HEK293T (cell line): ENCODE measurements around the gene RASGEF1B.

Experiments
- BHLHE40 ChIP-seq: fragments of 450-650 bp; IDR thresholded peaks from 2 replicates; pipeline ENCODE4 v1.6.1; 2016; ENCODE audit warnings: mild to moderate bottlenecking, moderate library complexity, borderline replicate concordance
- ELF4 ChIP-seq: fragments of 450-650 bp; IDR thresholded peaks from 2 replicates; pipeline ENCODE4 v1.6.1; 2017; ENCODE audit warnings: antibody characterized with exemption
- FOXA1 ChIP-seq: fragments of 450-650 bp; IDR thresholded peaks from 2 replicates; pipeline ENCODE4 v1.6.1; 2016; ENCODE audit warnings: mild to moderate bottlenecking
- FOXK2 ChIP-seq: fragments of 450-650 bp; IDR thresholded peaks from 2 replicates; pipeline ENCODE4 v1.6.1; 2016; ENCODE audit warnings: mild to moderate bottlenecking
- FOXM1 ChIP-seq: fragments of 450-650 bp; IDR thresholded peaks from 2 replicates; pipeline ENCODE4 v1.6.1; 2017; ENCODE audit warnings: mild to moderate bottlenecking, borderline replicate concordance
- HDGF ChIP-seq: fragments of 450-650 bp; IDR thresholded peaks from 2 replicates; pipeline ENCODE4 v1.6.1; 2017; ENCODE audit warnings: antibody characterized with exemption, borderline replicate concordance
- L3MBTL2 ChIP-seq: fragments of 450-650 bp; conservative IDR thresholded peaks from 2 replicates; pipeline ENCODE4 v1.6.1; 2016; ENCODE audit warnings: mild to moderate bottlenecking
- LEF1 ChIP-seq: fragments of 450-650 bp; IDR thresholded peaks from 2 replicates; pipeline ENCODE4 v1.6.1; 2017; ENCODE audit warnings: mild to moderate bottlenecking, borderline replicate concordance
- NFRKB ChIP-seq: fragments of 450-650 bp; IDR thresholded peaks from 2 replicates; pipeline ENCODE4 v1.6.1; 2016; ENCODE audit warnings: mild to moderate bottlenecking, moderate library complexity
- PKNOX1 ChIP-seq: fragments of 450-650 bp; IDR thresholded peaks from 2 replicates; pipeline ENCODE4 v1.6.1; 2016
- SP1 ChIP-seq: fragments of 450-650 bp; IDR thresholded peaks from 2 replicates; pipeline ENCODE4 v1.6.1; 2017

DNA sequence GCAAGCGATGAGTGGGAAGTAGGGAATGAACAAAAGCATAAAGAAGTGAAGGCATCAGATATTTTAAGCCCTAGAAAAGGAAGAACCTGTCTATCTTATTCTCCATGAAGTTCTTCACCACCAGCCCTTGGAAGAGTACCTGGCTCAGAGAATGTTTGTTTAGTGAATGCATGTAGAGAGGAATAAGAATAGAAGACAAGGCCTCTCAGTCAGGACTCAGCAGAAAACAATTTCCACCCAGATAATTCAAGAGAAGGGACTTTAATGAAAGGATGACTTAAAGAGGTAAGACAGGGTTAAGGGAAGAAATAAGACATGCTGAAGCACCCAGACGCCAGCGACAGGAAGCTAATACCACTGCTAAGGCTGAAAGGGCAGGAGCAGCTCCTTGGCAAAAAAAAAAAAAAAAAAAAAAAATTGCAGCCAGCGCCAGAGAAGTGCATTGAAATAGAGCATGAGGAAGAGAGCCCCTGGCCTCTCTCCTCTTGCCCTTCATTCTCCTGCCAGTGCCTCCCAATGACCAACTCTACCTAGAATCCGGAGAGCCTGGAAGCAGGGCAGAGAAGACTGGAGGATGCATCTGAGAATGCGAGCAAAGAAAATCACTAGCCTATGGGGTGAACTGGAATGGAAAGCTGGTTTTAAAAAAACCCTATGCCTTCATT lies 47.2 kb upstream of the RASGEF1B start:
- TF ChIP-seq NFRKB (no peak), FOXM1 (no peak), ELF4 (no peak), PKNOX1 (no peak), FOXK2 (no peak), SP1 (no peak), FOXA1 (no peak), L3MBTL2 (no peak), HDGF (no peak), BHLHE40 (no peak), LEF1 (no peak)
